Measurements from ENCODE around the gene IFNLR1. TPM values are rescaled to one million over a fixed set of nuclear protein-coding genes. Genes with fewer than 3 reads are reported as not detected.
A peak's percentile ranks its signal among the peaks of the same experiment; 100 is the strongest.

Gene IFNLR1
- total RNA-seq, 1 experiment from 2014 or later: 2.3 TPM

GRCh38 chr1:24206083-24206464 lies 19.0 kb upstream of the IFNLR1 start:
- DNase-seq (ENCODE audit: low read depth): no peak

GRCh38 chr1:24205345-24206082 lies 18.4 kb upstream of the IFNLR1 start:
- no peak for DNase-seq (ENCODE audit: low read depth)

GRCh38 chr1:24204116-24204515 lies 17.0 kb upstream of the IFNLR1 start:
- no peak for DNase-seq (ENCODE audit: low read depth)

GRCh38 chr1:24203404-24203803 lies 16.3 kb upstream of the IFNLR1 start:
- peak; percentile 49 for DNase-seq (ENCODE audit: low read depth)

GRCh38 chr1:24202987-24203386 lies 15.9 kb upstream of the IFNLR1 start:
- DNase-seq (ENCODE audit: low read depth): no peak

- no peak for DNase-seq (ENCODE audit: low read depth)
These were observed 15.5 kb upstream of the IFNLR1 start for GRCh38 chr1:24202556-24202955.

GRCh38 chr1:24201941-24202440 lies 14.9 kb upstream of the IFNLR1 start:
- peak; percentile 95 for DNase-seq (ENCODE audit: low read depth)

GRCh38 chr1:24199291-24199900 lies 12.3 kb upstream of the IFNLR1 start:
- peak; percentile 61 for DNase-seq (ENCODE audit: low read depth)

GRCh38 chr1:24198766-24199165 lies 11.7 kb upstream of the IFNLR1 start:
- no peak for DNase-seq (ENCODE audit: low read depth)

- no peak for DNase-seq (ENCODE audit: low read depth)
These were observed 8.8 kb upstream of the IFNLR1 start for GRCh38 chr1:24195874-24196273.

GRCh38 chr1:24195136-24195535 lies 8.0 kb upstream of the IFNLR1 start:
- DNase-seq (ENCODE audit: low read depth): no peak

GRCh38 chr1:24193046-24193445 lies 6.0 kb upstream of the IFNLR1 start:
- no peak for DNase-seq (ENCODE audit: low read depth)

- peak; percentile 86 for DNase-seq (ENCODE audit: low read depth)
These were observed 4.8 kb upstream of the IFNLR1 start for GRCh38 chr1:24191860-24192259.

- DNase-seq (ENCODE audit: low read depth): peak; percentile 57
These were observed 3.9 kb upstream of the IFNLR1 start for GRCh38 chr1:24190983-24191461.

GRCh38 chr1:24189528-24189927 lies 2.4 kb upstream of the IFNLR1 start:
- no peak for DNase-seq (ENCODE audit: low read depth)

- no peak for DNase-seq (ENCODE audit: low read depth)
These were observed 437 bp downstream of the IFNLR1 start for GRCh38 chr1:24186711-24186992.

GRCh38 chr1:24186031-24186710 lies 918 bp downstream of the IFNLR1 start:
- no peak for DNase-seq (ENCODE audit: low read depth)

GRCh38 chr1:24185076-24185475 lies 2.0 kb downstream of the IFNLR1 start:
- no peak for DNase-seq (ENCODE audit: low read depth)

GRCh38 chr1:24182061-24182460 lies 5.0 kb downstream of the IFNLR1 start:
- DNase-seq (ENCODE audit: low read depth): no peak

- no peak for DNase-seq (ENCODE audit: low read depth)
These were observed 5.5 kb downstream of the IFNLR1 start for GRCh38 chr1:24181619-24182018.

GRCh38 chr1:24180676-24181075 lies 6.4 kb downstream of the IFNLR1 start:
- DNase-seq (ENCODE audit: low read depth): no peak

- DNase-seq (ENCODE audit: low read depth): no peak
These were observed 7.7 kb downstream of the IFNLR1 start for GRCh38 chr1:24179251-24179840.

GRCh38 chr1:24178407-24178806 lies 8.7 kb downstream of the IFNLR1 start:
- no peak for DNase-seq (ENCODE audit: low read depth)
